HEK293 (cell line): ENCODE results near the gene RBFOX2.

Source experiments
- SCRT2 ChIP-seq: fragments of 450-650 bp; formaldehyde crosslinking; IDR thresholded peaks from 2 replicates; pipeline ENCODE4 v1.5.1; 2016; ENCODE audit warnings: missing biosample characterization, missing genetic modification characterization
- ZEB2 ChIP-seq: fragments of 450-650 bp; formaldehyde crosslinking; IDR thresholded peaks from 2 replicates; pipeline ENCODE4 v1.5.1; 2016; ENCODE audit warnings: missing biosample characterization, missing genetic modification characterization
- ZFP41 ChIP-seq: fragments of 450-650 bp; formaldehyde crosslinking; IDR thresholded peaks from 2 replicates; pipeline ENCODE4 v1.5.1; 2016; ENCODE audit warnings: missing biosample characterization, missing genetic modification characterization, borderline replicate concordance
- ZNF10 ChIP-seq: fragments of 450-650 bp; formaldehyde crosslinking; IDR thresholded peaks from 2 replicates; pipeline ENCODE4 v1.5.1; 2017; ENCODE audit warnings: missing biosample characterization, missing genetic modification characterization
- ZNF146 ChIP-seq: fragments of 450-650 bp; formaldehyde crosslinking; IDR thresholded peaks from 2 replicates; pipeline ENCODE4 v1.5.1; 2016; ENCODE audit warnings: missing biosample characterization, missing genetic modification characterization
- ZNF214 ChIP-seq: fragments of 450-650 bp; formaldehyde crosslinking; IDR thresholded peaks from 2 replicates; pipeline ENCODE4 v1.5.1; 2017; ENCODE audit warnings: missing biosample characterization, mild to moderate bottlenecking, missing genetic modification characterization, borderline replicate concordance
- ZNF239 ChIP-seq: fragments of 450-650 bp; formaldehyde crosslinking; IDR thresholded peaks from 2 replicates; pipeline ENCODE4 v1.5.1; 2016; ENCODE audit warnings: missing biosample characterization, missing genetic modification characterization
- ZNF24 ChIP-seq: fragments of 450-650 bp; formaldehyde crosslinking; IDR thresholded peaks from 2 replicates; pipeline ENCODE4 v1.5.1; 2016; ENCODE audit warnings: missing biosample characterization, missing genetic modification characterization
- ZNF302 ChIP-seq: fragments of 450-650 bp; formaldehyde crosslinking; IDR thresholded peaks from 2 replicates; pipeline ENCODE4 v1.5.1; 2016; ENCODE audit warnings: missing biosample characterization, missing genetic modification characterization, low read depth
- ZNF391 ChIP-seq: fragments of 450-650 bp; formaldehyde crosslinking; IDR thresholded peaks from 2 replicates; pipeline ENCODE4 v1.5.1; 2016; ENCODE audit warnings: low read depth, missing biosample characterization, missing genetic modification characterization, borderline replicate concordance
- ZNF426 ChIP-seq: fragments of 450-650 bp; formaldehyde crosslinking; IDR thresholded peaks from 2 replicates; pipeline ENCODE4 v1.5.1; 2017; ENCODE audit warnings: missing biosample characterization, missing genetic modification characterization, mild to moderate bottlenecking, inconsistent platforms, moderate library complexity
- ZNF610 ChIP-seq: fragments of 450-650 bp; formaldehyde crosslinking; IDR thresholded peaks from 2 replicates; pipeline ENCODE4 v1.5.1; 2016; ENCODE audit warnings: missing biosample characterization, missing genetic modification characterization, borderline replicate concordance
- ZNF629 ChIP-seq: fragments of 450-650 bp; formaldehyde crosslinking; IDR thresholded peaks from 2 replicates; pipeline ENCODE4 v1.5.1; 2017; ENCODE audit warnings: missing biosample characterization, missing genetic modification characterization
- ZNF677 ChIP-seq: fragments of 450-650 bp; IDR thresholded peaks from 2 replicates; pipeline ENCODE4 v1.5.0; 2018; ENCODE audit warnings: missing biosample characterization, mild to moderate bottlenecking, missing genetic modification characterization, moderate library complexity
- ZSCAN30 ChIP-seq: fragments of 450-650 bp; IDR thresholded peaks from 2 replicates; pipeline ENCODE4 v1.5.1; 2018; ENCODE audit warnings: missing biosample characterization, mild to moderate bottlenecking, missing genetic modification characterization, moderate library complexity
- TF ChIP-seq, protein P1 (sequence below): fragments of 450-650 bp; formaldehyde crosslinking; IDR thresholded peaks from 2 replicates; pipeline ENCODE4 v1.5.1; 2017; ENCODE audit warnings: missing biosample characterization, missing genetic modification characterization
- TF ChIP-seq, protein P2 (sequence below): fragments of 450-650 bp; formaldehyde crosslinking; IDR thresholded peaks from 2 replicates; pipeline ENCODE4 v1.5.1; 2016; ENCODE audit warnings: missing biosample characterization, missing genetic modification characterization
- TF ChIP-seq, protein P3 (sequence below): fragments of 450-650 bp; formaldehyde crosslinking; IDR thresholded peaks from 2 replicates; pipeline ENCODE4 v1.5.1; 2016; ENCODE audit warnings: missing biosample characterization, missing genetic modification characterization
- TF ChIP-seq, protein P4 (sequence below): fragments of 450-650 bp; formaldehyde crosslinking; IDR thresholded peaks from 2 replicates; pipeline ENCODE4 v1.5.0; 2017; ENCODE audit warnings: missing biosample characterization, missing genetic modification characterization, borderline replicate concordance
- TF ChIP-seq, protein P5 (sequence below): fragments of 450-650 bp; formaldehyde crosslinking; IDR thresholded peaks from 2 replicates; pipeline ENCODE4 v1.5.1; 2016; ENCODE audit warnings: missing biosample characterization, missing genetic modification characterization
- TF ChIP-seq, protein P6 (sequence below): IDR thresholded peaks from 2 replicates; pipeline ENCODE4 v1.6.1; 2011; ENCODE audit warnings: mild to moderate bottlenecking, low read depth, low read length, borderline replicate concordance
- TF ChIP-seq, protein P7 (sequence below): fragments of 450-650 bp; IDR thresholded peaks from 2 replicates; pipeline ENCODE4 v1.5.1; 2018; ENCODE audit warnings: missing biosample characterization, mild to moderate bottlenecking, missing genetic modification characterization

RBFOX2 gene

DNA sequence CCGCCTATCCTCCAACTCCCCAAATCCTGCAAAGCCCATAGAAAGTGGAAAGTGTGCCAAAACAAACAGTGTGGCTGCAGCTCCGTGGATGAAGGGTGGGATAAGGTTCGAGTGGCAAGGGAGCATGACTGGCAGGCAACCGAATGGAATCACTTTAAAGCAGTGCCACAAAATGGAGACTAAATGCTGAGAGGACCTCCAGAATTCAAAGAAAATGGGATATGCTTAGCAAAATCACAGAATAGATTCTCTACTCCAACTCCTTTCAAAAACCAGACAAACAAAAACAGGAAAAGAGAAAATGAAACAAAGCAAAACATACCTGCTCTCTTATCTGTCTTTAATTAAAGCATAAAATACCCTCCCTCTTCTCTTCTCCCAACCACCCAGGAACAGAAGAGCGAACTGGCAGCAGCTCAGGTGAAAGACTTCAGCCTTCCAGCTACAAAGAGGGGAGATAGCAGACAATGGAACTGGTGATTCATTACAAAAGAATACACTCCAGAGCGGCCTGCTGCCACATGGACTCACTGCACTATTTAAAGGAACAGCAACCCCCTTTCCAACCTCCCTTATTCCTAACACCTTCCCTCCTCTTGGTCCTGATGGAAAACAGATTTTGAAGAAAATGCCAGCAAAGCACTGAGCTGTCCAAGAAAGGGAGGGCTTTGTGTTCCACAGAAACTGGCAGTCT is 192.5 kb downstream of the RBFOX2 start (continued):
- TF ChIP-seq ZNF239 (tag by site-specific recombination) = no peak
- peak; percentile 48; the same call in 1 of the 2 replicates for TF ChIP-seq ZNF629 (tag by site-specific recombination)
- no peak for TF ChIP-seq ZNF10 (tag by site-specific recombination)
- TF ChIP-seq, protein P1, sequence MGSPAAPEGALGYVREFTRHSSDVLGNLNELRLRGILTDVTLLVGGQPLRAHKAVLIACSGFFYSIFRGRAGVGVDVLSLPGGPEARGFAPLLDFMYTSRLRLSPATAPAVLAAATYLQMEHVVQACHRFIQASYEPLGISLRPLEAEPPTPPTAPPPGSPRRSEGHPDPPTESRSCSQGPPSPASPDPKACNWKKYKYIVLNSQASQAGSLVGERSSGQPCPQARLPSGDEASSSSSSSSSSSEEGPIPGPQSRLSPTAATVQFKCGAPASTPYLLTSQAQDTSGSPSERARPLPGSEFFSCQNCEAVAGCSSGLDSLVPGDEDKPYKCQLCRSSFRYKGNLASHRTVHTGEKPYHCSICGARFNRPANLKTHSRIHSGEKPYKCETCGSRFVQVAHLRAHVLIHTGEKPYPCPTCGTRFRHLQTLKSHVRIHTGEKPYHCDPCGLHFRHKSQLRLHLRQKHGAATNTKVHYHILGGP = no peak
- TF ChIP-seq, protein P2, sequence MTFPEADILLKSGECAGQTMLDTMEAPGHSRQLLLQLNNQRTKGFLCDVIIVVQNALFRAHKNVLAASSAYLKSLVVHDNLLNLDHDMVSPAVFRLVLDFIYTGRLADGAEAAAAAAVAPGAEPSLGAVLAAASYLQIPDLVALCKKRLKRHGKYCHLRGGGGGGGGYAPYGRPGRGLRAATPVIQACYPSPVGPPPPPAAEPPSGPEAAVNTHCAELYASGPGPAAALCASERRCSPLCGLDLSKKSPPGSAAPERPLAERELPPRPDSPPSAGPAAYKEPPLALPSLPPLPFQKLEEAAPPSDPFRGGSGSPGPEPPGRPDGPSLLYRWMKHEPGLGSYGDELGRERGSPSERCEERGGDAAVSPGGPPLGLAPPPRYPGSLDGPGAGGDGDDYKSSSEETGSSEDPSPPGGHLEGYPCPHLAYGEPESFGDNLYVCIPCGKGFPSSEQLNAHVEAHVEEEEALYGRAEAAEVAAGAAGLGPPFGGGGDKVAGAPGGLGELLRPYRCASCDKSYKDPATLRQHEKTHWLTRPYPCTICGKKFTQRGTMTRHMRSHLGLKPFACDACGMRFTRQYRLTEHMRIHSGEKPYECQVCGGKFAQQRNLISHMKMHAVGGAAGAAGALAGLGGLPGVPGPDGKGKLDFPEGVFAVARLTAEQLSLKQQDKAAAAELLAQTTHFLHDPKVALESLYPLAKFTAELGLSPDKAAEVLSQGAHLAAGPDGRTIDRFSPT (tag by site-specific recombination) = peak; percentile 80; the same call in 1 of the 2 replicates
- no peak for TF ChIP-seq SCRT2
- TF ChIP-seq, protein P3, sequence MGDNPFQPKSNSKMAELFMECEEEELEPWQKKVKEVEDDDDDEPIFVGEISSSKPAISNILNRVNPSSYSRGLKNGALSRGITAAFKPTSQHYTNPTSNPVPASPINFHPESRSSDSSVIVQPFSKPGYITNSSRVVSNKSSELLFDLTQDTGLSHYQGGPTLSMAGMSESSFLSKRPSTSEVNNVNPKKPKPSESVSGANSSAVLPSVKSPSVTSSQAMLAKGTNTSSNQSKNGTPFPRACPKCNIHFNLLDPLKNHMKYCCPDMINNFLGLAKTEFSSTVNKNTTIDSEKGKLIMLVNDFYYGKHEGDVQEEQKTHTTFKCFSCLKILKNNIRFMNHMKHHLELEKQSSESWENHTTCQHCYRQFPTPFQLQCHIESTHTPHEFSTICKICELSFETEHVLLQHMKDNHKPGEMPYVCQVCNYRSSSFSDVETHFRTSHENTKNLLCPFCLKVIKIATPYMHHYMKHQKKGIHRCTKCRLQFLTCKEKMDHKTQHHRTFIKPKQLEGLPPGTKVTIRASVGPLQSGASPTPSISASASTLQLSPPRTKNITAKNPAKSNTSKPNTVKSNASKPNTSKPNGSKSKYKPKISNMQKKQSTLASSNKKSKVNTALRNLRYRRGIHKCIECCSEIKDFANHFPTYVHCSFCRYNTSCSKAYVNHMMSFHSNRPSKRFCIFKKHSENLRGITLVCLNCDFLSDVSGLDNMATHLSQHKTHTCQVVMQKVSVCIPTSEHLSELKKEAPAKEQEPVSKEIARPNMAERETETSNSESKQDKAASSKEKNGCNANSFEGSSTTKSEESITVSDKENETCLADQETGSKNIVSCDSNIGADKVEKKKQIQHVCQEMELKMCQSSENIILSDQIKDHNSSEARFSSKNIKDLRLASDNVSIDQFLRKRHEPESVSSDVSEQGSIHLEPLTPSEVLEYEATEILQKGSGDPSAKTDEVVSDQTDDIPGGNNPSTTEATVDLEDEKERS = no peak
- TF ChIP-seq ZNF146 (tag by site-specific recombination) = no peak
- TF ChIP-seq ZSCAN30 = peak; percentile 24; the same call in 1 of the 2 replicates
- TF ChIP-seq, protein P4, sequence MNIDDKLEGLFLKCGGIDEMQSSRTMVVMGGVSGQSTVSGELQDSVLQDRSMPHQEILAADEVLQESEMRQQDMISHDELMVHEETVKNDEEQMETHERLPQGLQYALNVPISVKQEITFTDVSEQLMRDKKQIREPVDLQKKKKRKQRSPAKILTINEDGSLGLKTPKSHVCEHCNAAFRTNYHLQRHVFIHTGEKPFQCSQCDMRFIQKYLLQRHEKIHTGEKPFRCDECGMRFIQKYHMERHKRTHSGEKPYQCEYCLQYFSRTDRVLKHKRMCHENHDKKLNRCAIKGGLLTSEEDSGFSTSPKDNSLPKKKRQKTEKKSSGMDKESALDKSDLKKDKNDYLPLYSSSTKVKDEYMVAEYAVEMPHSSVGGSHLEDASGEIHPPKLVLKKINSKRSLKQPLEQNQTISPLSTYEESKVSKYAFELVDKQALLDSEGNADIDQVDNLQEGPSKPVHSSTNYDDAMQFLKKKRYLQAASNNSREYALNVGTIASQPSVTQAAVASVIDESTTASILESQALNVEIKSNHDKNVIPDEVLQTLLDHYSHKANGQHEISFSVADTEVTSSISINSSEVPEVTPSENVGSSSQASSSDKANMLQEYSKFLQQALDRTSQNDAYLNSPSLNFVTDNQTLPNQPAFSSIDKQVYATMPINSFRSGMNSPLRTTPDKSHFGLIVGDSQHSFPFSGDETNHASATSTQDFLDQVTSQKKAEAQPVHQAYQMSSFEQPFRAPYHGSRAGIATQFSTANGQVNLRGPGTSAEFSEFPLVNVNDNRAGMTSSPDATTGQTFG (tag by site-specific recombination) = no peak
- no peak for TF ChIP-seq ZFP41 (tag by site-specific recombination)
- TF ChIP-seq, protein P5, sequence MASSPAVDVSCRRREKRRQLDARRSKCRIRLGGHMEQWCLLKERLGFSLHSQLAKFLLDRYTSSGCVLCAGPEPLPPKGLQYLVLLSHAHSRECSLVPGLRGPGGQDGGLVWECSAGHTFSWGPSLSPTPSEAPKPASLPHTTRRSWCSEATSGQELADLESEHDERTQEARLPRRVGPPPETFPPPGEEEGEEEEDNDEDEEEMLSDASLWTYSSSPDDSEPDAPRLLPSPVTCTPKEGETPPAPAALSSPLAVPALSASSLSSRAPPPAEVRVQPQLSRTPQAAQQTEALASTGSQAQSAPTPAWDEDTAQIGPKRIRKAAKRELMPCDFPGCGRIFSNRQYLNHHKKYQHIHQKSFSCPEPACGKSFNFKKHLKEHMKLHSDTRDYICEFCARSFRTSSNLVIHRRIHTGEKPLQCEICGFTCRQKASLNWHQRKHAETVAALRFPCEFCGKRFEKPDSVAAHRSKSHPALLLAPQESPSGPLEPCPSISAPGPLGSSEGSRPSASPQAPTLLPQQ (tag by site-specific recombination) = peak; percentile 32
- TF ChIP-seq, protein P6, sequence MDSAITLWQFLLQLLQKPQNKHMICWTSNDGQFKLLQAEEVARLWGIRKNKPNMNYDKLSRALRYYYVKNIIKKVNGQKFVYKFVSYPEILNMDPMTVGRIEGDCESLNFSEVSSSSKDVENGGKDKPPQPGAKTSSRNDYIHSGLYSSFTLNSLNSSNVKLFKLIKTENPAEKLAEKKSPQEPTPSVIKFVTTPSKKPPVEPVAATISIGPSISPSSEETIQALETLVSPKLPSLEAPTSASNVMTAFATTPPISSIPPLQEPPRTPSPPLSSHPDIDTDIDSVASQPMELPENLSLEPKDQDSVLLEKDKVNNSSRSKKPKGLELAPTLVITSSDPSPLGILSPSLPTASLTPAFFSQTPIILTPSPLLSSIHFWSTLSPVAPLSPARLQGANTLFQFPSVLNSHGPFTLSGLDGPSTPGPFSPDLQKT = no peak
- TF ChIP-seq ZNF677 (tag by site-specific recombination) = no peak
- peak; percentile 77; the same call in 1 of the 2 replicates for TF ChIP-seq ZEB2 (tag by site-specific recombination)
- no peak for TF ChIP-seq ZNF391 (tag by site-specific recombination)
- no peak for TF ChIP-seq ZNF302
- no peak for TF ChIP-seq ZNF426
- TF ChIP-seq, protein P7, sequence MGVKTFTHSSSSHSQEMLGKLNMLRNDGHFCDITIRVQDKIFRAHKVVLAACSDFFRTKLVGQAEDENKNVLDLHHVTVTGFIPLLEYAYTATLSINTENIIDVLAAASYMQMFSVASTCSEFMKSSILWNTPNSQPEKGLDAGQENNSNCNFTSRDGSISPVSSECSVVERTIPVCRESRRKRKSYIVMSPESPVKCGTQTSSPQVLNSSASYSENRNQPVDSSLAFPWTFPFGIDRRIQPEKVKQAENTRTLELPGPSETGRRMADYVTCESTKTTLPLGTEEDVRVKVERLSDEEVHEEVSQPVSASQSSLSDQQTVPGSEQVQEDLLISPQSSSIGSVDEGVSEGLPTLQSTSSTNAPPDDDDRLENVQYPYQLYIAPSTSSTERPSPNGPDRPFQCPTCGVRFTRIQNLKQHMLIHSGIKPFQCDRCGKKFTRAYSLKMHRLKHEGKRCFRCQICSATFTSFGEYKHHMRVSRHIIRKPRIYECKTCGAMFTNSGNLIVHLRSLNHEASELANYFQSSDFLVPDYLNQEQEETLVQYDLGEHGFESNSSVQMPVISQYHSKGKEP (tag by site-specific recombination) = peak; percentile 93
- no peak for TF ChIP-seq ZNF214 (tag by site-specific recombination)
- TF ChIP-seq ZNF24 (tag by site-specific recombination) = 0 out of 2 replicates have a peak, but pooled peaks have one; percentile 27
- TF ChIP-seq ZNF610 (tag by site-specific recombination) = no peak
